HepG2 (cell line): Measurements from ENCODE around the gene KRTAP10-9. TPM values are rescaled to one million over a fixed set of nuclear protein-coding genes. Genes with fewer than 3 reads are reported as not detected.

Source experiments
- ATAC-seq: fragments of 200-7000 bp; cut with Tn5 transposase; 3 replicates; pipeline ENCODE4 v1.9.1; 2020; ENCODE audit warnings: mild to moderate bottlenecking, moderate library complexity
- BruUV-seq: library from RNA; stranded (reverse); fragments of 400-500 nt; replicated peaks from 2 replicates; lab custom pipeline; 2021; lab: Mats Ljungman, UMichigan
- CTCF ChIA-PET: fragments of 300-600 bp; formaldehyde crosslinking; extraction: SDS; loops from one replicate; lab custom pipeline; 2021; ENCODE audit warnings: low total read pairs, inconsistent platforms, low intra/inter-chr PET ratio; lab: Yijun Ruan, JAX
- POLR2A ChIA-PET: fragments of 350-600 bp; sonication (Branson Sonifier 250); formaldehyde crosslinking; loops from one replicate; lab custom pipeline; 2020; ENCODE audit warnings: antibody characterized with exemption, inconsistent platforms; lab: Yijun Ruan, JAX
- DNase-seq: peaks from one replicate; pipeline ENCODE4 v3.0.0-alpha.2; 2015; ENCODE audit warnings: low spot score
- FAIRE-seq: peaks from 3 replicates; lab custom pipeline; 2011; peaks lifted over from hg19 to GRCh38; lab: Jason Lieb, UNC
- H2AFZ ChIP-seq: one replicate; pipeline ENCODE4 v1.6.1; 2011; ENCODE audit warnings: low read length, inconsistent platforms
- H3K27ac ChIP-seq: fragments of 300-600 bp; 3 replicates; pipeline ENCODE4 v1.8.0; 2011; ENCODE audit warnings: mixed run types, mild to moderate bottlenecking, mixed read lengths, low read length, inconsistent platforms; ENCODE audit not compliant: insufficient read depth; ENCODE audit errors: extremely low read length
- H3K27me3 ChIP-seq, 2 experiments: fragments of 200-600 bp in 1 of 2; 2 replicates in 1 of 2; 3 replicates in 1 of 2; pipeline versions ENCODE4 v1.6.0 to v1.8.0; 2011; ENCODE audit warnings: low read length in 2 of 2, mild to moderate bottlenecking in 2 of 2, moderate library complexity in 2 of 2, inconsistent platforms in 1 of 2; ENCODE audit not compliant: insufficient read depth in 2 of 2, control insufficient read depth in 1 of 2
- H3K36me3 ChIP-seq, 2 experiments: fragments of 200-600 bp in 1 of 2; replicated peaks in 1 of 2; 2 replicates in 1 of 2; 3 replicates in 1 of 2; pipeline versions ENCODE4 v1.5.1 to v1.8.0; 2011; ENCODE audit warnings: low read length in 2 of 2, inconsistent platforms in 1 of 2; ENCODE audit not compliant: insufficient read depth in 2 of 2, control insufficient read depth in 1 of 2
- H3K4me1 ChIP-seq: 2 replicates; pipeline ENCODE4 v1.5.1; 2012; ENCODE audit warnings: low read length, inconsistent platforms; ENCODE audit not compliant: insufficient read depth
- H3K4me2 ChIP-seq: 2 replicates; pipeline ENCODE4 v1.6.0; 2011; ENCODE audit warnings: low read depth, low read length, inconsistent platforms
- H3K4me3 ChIP-seq, 3 experiments: fragments of 200-600 bp in 1 of 3; sonication (generic), shearing (Covaris generic) in 1 of 3; replicated peaks in 1 of 3; 2 replicates each; pipeline ENCODE4 v1.5.1; 2011 to 2016; ENCODE audit warnings: low read length in 3 of 3, inconsistent platforms in 2 of 3, low read depth in 2 of 3, mild to moderate bottlenecking in 2 of 3, control low read depth in 1 of 3, mixed read lengths in 1 of 3; ENCODE audit not compliant: insufficient read depth in 1 of 3
- H3K79me2 ChIP-seq: one replicate; pipeline ENCODE4 v1.6.1; 2011; ENCODE audit warnings: low read length, inconsistent platforms; ENCODE audit not compliant: insufficient read depth
- H3K9ac ChIP-seq: 2 replicates; pipeline ENCODE4 v1.6.0; 2011; ENCODE audit warnings: mild to moderate bottlenecking, low read depth, low read length, inconsistent platforms; ENCODE audit not compliant: insufficient read depth
- H3K9me3 ChIP-seq: 2 replicates; pipeline ENCODE4 v1.5.1; 2012; ENCODE audit warnings: mild to moderate bottlenecking, low read length
- H4K20me1 ChIP-seq: 2 replicates; pipeline ENCODE4 v1.6.0; 2011; ENCODE audit warnings: inconsistent platforms, mild to moderate bottlenecking, low read length, moderate library complexity; ENCODE audit not compliant: insufficient read depth
- ATF7 ChIP-seq, 2 experiments: fragments of 450-650 bp in 1 of 2; sonication (generic) in 1 of 2; formaldehyde crosslinking in 1 of 2; IDR thresholded peaks; 2 replicates each; pipeline versions ENCODE4 v1.4.0 to v1.6.1; 2016 to 2020; ENCODE audit warnings: antibody characterized with exemption in 1 of 2, mild to moderate bottlenecking in 1 of 2, missing genetic modification reagents in 1 of 2
- BRD4 ChIP-seq: sonication (generic); formaldehyde crosslinking; IDR thresholded peaks from 2 replicates; pipeline ENCODE4 v1.4.0; 2020; ENCODE audit warnings: missing genetic modification reagents
- CEBPB ChIP-seq: IDR thresholded peaks from 2 replicates; pipeline ENCODE4 v1.6.1; 2011; ENCODE audit warnings: low read depth, low read length, improper control_type of control experiment, borderline replicate concordance
- HES4 ChIP-seq: sonication (generic); formaldehyde crosslinking; IDR thresholded peaks from 2 replicates; pipeline ENCODE4 v1.9.0; 2021; ENCODE audit warnings: mild to moderate bottlenecking, missing genetic modification reagents, borderline replicate concordance
- KLF13 ChIP-seq: sonication (generic); formaldehyde crosslinking; IDR thresholded peaks from 2 replicates; pipeline ENCODE4 v1.4.0; 2020; ENCODE audit warnings: mild to moderate bottlenecking, missing genetic modification reagents
- NFYC ChIP-seq: IDR thresholded peaks from 2 replicates; pipeline ENCODE4 v1.6.1; 2016; ENCODE audit warnings: missing genetic modification reagents, missing compliant biosample characterization
- SRSF1 ChIP-seq: fragments of 200-400 bp; formaldehyde crosslinking; optimal IDR thresholded peaks from 2 replicates; pipeline ENCODE3; 2017; ENCODE audit warnings: mild to moderate bottlenecking, low read depth, low read length, moderate library complexity
- SYNCRIP ChIP-seq: fragments of 200-400 bp; formaldehyde crosslinking; IDR thresholded peaks from 2 replicates; pipeline ENCODE4 v1.6.1; 2018; ENCODE audit warnings: mild to moderate bottlenecking, low read depth, low read length; ENCODE audit not compliant: insufficient read depth
- ZNF367 ChIP-seq: sonication (generic); formaldehyde crosslinking; IDR thresholded peaks from 2 replicates; pipeline ENCODE4 v1.4.0; 2020; ENCODE audit warnings: missing genetic modification reagents, borderline replicate concordance
- ZNF546 ChIP-seq: sonication (generic); formaldehyde crosslinking; conservative IDR thresholded peaks from 2 replicates; pipeline ENCODE4 v1.8.1; 2023; ENCODE audit warnings: mild to moderate bottlenecking, missing genetic modification reagents
- WGBS: methylation state at CpG from one replicate; pipeline ENCODE4 v1.1.6; 2017; ENCODE audit warnings: low lambda C conversion rate; 5-methylcytosine and 5-hydroxymethylcytosine counted together
- in situ Hi-C: cut with HindIII; loops from 2 replicates; pipeline ENCODE4 v1.10.0; 2017; ENCODE audit warnings: low pct_unique_long_range_greater_than_20kb; ENCODE audit not compliant: extremely low pct_ligation_motif_present
- intact Hi-C: fragments of 100-400 bp; cut with micrococcal nuclease; formaldehyde crosslinking; loops from one replicate; pipeline ENCODE4 v1.10.0; 2022; ENCODE audit not compliant: unreplicated experiment
- polyA plus RNA-seq, 8 experiments: library from polyadenylated mRNA; depleted of rRNA in 3 of 8; stranded (reverse) in 7 of 8; unstranded in 1 of 8; fragments of >200 nt; fragmentation: Illumina TruSeq in 4 of 8; extraction: Trizol in 4 of 8; gene quantifications; 2 replicates each; pipeline versions ENCODE4 v1.2.1 to v1.2.3, GENCODE V29; 2011 to 2016; ENCODE audit warnings: low read depth in 4 of 8, missing spikeins in 1 of 8, mixed read lengths in 1 of 8; ENCODE audit not compliant: insufficient read depth in 1 of 8
- total RNA-seq, 5 experiments: library from RNA; depleted of rRNA; stranded (reverse); fragments of >200 nt; fragmentation: Illumina TruSeq; extraction: Trizol; gene quantifications; 2 replicates each; pipeline ENCODE4 v1.2.3, GENCODE V29; 2016; ENCODE audit warnings: low read depth in 1 of 5

The KRTAP10-9 gene
- total and polyA plus RNA-seq, 2 of the 13 experiments (the other 11 are each of a cell fraction or from before 2014, with no cell fraction given): not detected

DNA sequence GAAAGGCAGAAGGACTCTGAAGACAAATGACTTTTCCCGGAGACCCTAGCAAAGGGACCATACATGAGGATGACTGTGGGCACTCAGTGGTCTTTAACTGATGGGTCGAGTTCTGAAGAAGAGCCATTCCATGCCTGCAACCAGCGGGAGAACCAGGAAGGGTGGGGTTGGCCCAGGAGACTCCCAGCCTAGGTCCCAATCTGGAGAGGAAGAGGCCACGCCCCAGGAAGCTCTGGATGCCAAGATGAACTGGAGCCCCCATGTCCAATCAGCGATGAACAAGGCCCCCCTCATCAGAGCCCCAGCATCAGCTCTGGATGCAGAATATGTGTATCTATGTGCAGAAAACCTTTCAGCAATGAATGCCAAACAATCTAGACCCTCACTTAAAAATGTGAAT lies 13.9 kb downstream of the KRTAP10-9 start:
- no peaks in the 10 kb centered on the region for H3K79me2 ChIP-seq
- H3K27ac ChIP-seq: no peak overlapping the region
- no peak overlapping the region for H3K4me2 ChIP-seq
- WGBS: 20% methylated on average over 2 of the region's 5 CpGs
- intact Hi-C loops (no loop called here), in situ Hi-C loops (no loop called here)
- ChIA-PET CTCF (no interaction called here), POLR2A (no interaction called here)
- TF ChIP-seq NFYC (CRISPR knock-in tag) (no peak), ZNF367 (CRISPR knock-in tag) (no peak), ATF7 (IDR thresholded peaks at IDR 0.05) (no peak), ATF7 (CRISPR knock-in tag; IDR thresholded peaks at IDR 0.05) (no peak), KLF13 (CRISPR knock-in tag) (no peak), SYNCRIP (no peak), CEBPB (no peak), HES4 (CRISPR knock-in tag) (no peak), SRSF1 (no peak), BRD4 (no peak), ZNF546 (CRISPR knock-in tag) (no peak)
- BruUV-seq: no TSS peak
- H3K9me3 ChIP-seq: peaks cover 22% of the 10 kb centered on the region
- FAIRE-seq (no peak), ATAC-seq (no peak), DNase-seq (no peak)
- H3K4me1 ChIP-seq: no peaks in the 10 kb centered on the region
- no peaks in the 10 kb centered on the region for H4K20me1 ChIP-seq
- no peak overlapping the region for H3K9ac ChIP-seq
- no peaks in the 10 kb centered on the region for H3K36me3 ChIP-seq
- no peak overlapping the region for H3K4me3 ChIP-seq
- peaks cover 1 to 6% of the 10 kb centered on the region in 2 experiments; a peak in 2 of 5 replicates for H3K27me3 ChIP-seq
- no peak overlapping the region for H2AFZ ChIP-seq
